ENCODE data around the gene TMPRSS4.

DNA sequence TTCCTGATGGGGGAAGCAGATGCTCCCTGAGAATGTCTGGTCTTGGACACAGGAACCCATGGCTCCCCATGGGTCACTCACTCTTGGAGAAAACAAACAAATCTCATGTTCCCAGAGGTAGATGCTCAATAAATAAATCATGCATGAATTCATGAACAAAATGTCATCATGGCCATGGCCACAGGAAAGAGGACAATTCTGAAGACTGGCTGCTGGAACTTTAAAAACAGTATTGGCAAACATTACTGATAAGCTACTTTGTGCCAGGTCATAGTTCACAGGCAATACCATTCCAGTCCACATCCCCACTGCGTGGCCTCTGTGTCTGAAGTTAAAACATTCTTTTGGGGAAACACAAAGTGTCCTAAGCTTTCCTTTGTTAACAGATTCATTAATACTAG is 19.1 kb downstream of the TMPRSS4 start:
- TF ChIP-seq, protein P1, sequence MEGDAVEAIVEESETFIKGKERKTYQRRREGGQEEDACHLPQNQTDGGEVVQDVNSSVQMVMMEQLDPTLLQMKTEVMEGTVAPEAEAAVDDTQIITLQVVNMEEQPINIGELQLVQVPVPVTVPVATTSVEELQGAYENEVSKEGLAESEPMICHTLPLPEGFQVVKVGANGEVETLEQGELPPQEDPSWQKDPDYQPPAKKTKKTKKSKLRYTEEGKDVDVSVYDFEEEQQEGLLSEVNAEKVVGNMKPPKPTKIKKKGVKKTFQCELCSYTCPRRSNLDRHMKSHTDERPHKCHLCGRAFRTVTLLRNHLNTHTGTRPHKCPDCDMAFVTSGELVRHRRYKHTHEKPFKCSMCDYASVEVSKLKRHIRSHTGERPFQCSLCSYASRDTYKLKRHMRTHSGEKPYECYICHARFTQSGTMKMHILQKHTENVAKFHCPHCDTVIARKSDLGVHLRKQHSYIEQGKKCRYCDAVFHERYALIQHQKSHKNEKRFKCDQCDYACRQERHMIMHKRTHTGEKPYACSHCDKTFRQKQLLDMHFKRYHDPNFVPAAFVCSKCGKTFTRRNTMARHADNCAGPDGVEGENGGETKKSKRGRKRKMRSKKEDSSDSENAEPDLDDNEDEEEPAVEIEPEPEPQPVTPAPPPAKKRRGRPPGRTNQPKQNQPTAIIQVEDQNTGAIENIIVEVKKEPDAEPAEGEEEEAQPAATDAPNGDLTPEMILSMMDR (conservative IDR thresholded peaks at IDR 0.05; ENCODE audit: low read depth, low read length), result no peak
- TF ChIP-seq EZH2 (IDR thresholded peaks at IDR 0.05; ENCODE audit: low read length, unreplicated experiment) (no peak), EZH2phosphoT487 (IDR thresholded peaks at IDR 0.05; ENCODE audit: borderline replicate concordance, low read length) (no peak)

All from PC-3 (cell line).